ENCODE measurements around the gene MARCHF10.
"Not testable (repeated sequence)": the region's sequence is repeated elsewhere in the genome, so short reads cannot be mapped to it uniquely, and the experiment has no call there.

The MARCHF10 gene

DNA sequence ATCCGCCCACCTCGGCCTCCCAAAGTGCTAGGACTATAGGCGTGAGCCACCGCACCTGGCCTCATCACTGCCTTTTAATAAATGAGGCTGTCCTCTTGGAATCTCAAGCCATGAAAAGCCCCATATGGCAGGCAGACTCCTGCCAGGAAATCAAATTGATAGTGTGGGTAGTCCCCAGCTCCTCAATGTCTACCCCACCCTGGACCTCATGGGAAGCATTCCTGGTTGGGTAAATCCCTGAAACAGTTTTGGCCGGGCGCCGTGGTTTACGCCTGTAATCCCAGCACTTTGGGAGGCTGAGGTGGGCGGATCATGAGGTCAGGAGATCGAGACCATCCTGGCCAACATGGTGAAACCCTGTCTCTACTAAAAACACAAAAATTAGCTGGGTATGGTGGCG is 109.7 kb downstream of the MARCHF10 start:
- not testable (repeated sequence) for DNase-seq (ENCODE audit: low spot score)

GRCh38 chr17:62696726-62697490 is 111.2 kb downstream of the MARCHF10 start:
- DNase-seq (ENCODE audit: low spot score): no peak

- no peak for DNase-seq (ENCODE audit: low spot score)
Observed at GRCh38 chr17:62696256-62696655, 111.9 kb downstream of the MARCHF10 start.

GRCh38 chr17:62695093-62695738 is 112.9 kb downstream of the MARCHF10 start:
- not testable (repeated sequence) for DNase-seq (ENCODE audit: low spot score)

- peak; percentile 56 for DNase-seq (ENCODE audit: low spot score)
Observed at GRCh38 chr17:62693616-62694409, 114.3 kb downstream of the MARCHF10 start.

- no peak for DNase-seq (ENCODE audit: low spot score)
Observed at GRCh38 chr17:62692721-62693431, 115.2 kb downstream of the MARCHF10 start.

GRCh38 chr17:62692159-62692651 is 115.9 kb downstream of the MARCHF10 start:
- DNase-seq (ENCODE audit: low spot score): no peak

DNA sequence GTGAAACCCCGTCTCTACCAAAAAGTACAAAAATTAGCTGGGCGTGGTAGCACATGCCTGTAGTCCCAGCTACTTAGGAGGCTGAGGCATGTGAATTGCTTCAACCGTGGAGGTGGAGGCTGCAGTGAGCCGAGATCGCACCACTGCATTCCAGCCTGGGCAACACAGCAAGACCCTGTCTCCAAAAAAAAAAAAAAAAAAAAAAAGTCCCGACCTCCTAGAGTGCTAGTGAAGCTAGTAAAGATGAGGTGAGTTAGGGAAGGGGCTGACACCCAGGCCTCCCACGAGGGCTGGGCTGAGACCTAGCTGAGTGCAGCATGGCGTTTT is 116.6 kb downstream of the MARCHF10 start:
- DNase-seq (ENCODE audit: low spot score): not testable (repeated sequence)

GRCh38 chr17:62690168-62690897 is 117.8 kb downstream of the MARCHF10 start:
- DNase-seq (ENCODE audit: low spot score): no peak

DNA sequence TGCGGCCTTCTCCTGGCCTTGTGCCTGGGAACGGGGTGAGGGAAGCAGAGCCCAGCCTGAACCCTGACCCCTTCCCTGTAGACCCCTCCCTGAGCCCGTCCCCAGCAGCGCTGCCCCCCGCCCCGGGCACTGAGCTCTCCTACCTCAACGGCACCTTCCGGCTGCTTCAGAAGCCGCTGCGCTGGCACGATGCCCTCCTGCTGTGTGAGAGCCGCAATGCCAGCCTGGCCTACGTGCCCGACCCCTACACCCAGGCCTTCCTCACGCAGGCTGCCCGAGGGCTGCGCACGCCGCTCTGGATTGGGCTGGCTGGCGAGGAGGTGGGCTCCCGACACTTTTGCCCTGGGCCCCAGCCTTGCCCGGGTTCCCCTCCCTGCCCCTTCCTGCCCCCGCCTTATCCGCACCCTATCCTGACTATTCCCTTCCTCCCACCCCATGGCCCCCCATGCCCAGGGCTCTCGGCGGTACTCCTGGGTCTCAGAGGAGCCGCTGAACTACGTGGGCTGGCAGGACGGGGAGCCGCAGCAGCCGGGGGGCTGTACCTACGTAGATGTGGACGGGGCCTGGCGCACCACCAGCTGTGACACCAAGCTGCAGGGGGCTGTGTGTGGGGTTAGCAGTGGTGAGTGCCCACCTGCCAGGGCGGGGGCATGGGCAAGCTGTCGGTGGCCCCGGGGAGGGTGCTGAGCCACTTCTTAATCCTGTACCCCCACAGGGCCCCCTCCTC is 118.5 kb downstream of the MARCHF10 start:
- no peak for DNase-seq (ENCODE audit: low spot score)

DNA sequence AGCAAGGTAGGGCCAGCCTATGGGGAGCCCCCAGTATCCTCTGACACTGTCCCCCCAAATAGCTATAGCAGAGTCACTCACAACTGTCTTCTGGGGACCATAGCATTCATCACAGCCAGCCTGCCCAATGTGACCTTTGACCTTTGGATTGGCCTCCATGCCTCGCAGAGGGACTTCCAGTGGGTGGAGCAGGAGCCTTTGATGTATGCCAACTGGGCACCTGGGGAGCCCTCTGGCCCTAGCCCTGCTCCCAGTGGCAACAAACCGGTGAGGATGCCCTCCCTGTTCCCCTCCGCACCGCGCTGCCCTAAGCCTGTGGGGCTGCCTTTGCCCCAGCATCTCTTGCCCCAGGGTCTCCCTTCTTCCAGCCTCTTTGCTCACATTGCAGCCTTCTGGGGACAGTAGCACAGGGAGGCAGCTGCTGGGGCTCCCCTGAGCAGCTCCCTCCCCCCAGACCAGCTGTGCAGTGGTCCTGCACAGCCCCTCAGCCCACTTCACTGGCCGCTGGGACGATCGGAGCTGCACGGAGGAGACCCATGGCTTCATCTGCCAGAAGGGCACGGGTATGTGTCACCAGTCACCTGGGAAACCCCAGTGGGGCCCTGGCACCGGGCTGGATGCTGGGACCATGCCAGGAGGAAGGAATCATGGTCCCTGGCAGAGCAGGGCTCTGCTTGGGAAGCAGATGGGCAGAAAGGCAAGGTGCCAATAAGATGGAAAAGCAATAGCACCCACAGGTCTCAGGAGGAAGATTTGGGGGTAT is 119.5 kb downstream of the MARCHF10 start:
- peak; percentile 54 for DNase-seq (ENCODE audit: low spot score)

DNA sequence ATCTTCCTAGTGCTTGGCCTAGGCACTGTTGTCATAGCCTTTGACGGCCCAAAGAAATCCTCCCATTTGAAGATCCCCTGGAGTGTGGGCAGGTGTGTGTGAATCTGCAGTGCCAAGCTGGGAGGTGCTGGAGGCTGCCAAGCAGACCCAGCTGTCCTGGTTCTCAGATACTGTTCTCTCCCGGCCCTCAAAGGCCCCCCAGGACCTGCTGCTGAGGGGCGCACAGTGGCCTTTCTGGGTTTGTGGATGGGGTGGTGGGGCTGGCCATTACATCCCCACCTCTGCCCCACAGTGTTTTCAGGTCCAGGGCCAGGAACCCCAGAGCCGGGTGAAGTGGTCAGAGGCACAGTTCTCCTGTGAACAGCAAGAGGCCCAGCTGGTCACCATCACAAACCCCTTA is 120.1 kb downstream of the MARCHF10 start:
- DNase-seq (ENCODE audit: low spot score): no peak

DNA sequence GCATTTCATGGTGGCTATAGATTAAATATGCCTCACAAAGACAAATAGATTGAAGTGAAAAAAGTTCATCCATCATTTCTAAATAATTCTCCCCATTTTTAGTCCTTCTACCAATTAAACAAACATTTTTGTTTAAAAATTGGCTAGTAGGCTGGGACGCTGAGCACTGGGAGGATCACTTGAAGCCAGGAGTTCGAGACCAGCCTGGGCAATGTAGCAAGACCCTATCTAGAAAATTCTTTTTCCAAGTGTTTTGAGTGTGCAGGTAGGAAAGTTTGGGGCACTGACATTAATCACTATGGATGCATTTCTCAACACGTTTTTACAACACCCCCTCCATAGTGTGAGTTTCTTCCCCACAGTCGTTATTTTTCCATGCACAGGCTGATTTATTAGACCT is 123.9 kb downstream of the MARCHF10 start:
- no peak for DNase-seq (ENCODE audit: low spot score)

- no peak for DNase-seq (ENCODE audit: low spot score)
Observed at GRCh38 chr17:62681939-62682381, 126.2 kb downstream of the MARCHF10 start.

GRCh38 chr17:62681061-62681938 is 126.8 kb downstream of the MARCHF10 start:
- DNase-seq (ENCODE audit: low spot score): no peak

DNA sequence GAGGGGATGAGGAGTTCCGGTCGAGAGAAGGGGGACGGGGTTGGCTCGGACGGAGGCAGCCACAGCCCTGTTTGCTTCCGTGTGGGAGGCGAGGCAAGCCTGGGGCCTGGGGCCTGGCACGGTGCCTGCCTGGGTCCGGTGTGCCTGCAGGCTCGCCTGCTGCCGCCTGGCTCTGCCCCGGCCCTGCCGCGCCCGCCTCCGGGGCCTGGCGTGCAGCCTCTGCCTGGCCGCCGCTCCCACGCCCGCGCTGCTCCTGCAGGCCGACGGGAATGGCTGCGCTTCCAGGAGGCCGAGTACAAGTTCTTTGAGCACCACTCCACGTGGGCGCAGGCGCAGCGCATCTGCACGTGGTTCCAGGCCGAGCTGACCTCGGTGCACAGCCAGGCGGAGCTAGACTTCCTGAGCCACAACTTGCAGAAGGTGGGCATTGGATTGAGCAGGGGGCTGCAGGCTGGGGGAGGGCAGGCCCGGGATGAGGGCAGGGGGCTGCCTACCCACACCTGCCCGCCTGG is 127.5 kb downstream of the MARCHF10 start:
- no peak for DNase-seq (ENCODE audit: low spot score)

- DNase-seq (ENCODE audit: low spot score): no peak
Observed at GRCh38 chr17:62679866-62680377, 128.2 kb downstream of the MARCHF10 start.

DNA sequence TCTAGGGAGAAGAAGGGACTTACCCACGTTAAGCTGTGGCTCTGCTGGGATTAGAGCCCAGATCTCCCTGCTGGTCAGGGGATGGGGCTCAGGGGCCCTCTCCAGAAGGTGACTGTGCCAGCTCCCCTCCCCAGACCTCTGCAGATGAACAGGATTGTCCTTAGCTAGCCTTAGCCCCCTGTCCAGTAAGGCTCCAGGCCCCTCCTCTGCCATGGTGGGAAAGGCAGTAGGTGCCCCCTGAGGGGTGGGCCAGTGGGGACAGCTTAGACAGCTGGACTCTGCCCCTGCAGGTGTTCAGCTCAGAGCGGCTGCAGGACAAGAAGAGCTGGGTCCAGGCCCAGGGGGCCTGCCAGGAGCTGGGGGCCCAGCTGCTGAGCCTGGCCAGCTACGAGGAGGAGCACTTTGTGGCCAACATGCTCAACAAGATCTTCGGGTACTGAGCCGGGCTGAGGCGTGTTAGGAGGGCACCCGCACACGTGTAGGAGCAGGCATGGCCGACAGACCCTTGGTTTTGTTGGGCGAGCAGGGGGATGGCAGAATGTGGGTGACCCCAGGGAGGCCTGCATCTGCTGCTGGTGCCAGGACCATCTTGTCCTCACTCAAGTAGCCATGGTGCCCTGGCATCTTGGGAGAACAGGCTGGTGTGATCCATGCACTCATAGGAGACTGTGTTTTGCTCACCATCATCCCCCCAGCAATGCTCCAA is 129.7 kb downstream of the MARCHF10 start:
- DNase-seq (ENCODE audit: low spot score): no peak

Measured in kidney tubule cell (primary cell).